ENCODE measurements around the gene CCDC187.

The CCDC187 gene

GRCh38 chr9:136255166-136255538 lies 48.7 kb downstream of the CCDC187 start:
- TF ChIP-seq, protein P1, sequence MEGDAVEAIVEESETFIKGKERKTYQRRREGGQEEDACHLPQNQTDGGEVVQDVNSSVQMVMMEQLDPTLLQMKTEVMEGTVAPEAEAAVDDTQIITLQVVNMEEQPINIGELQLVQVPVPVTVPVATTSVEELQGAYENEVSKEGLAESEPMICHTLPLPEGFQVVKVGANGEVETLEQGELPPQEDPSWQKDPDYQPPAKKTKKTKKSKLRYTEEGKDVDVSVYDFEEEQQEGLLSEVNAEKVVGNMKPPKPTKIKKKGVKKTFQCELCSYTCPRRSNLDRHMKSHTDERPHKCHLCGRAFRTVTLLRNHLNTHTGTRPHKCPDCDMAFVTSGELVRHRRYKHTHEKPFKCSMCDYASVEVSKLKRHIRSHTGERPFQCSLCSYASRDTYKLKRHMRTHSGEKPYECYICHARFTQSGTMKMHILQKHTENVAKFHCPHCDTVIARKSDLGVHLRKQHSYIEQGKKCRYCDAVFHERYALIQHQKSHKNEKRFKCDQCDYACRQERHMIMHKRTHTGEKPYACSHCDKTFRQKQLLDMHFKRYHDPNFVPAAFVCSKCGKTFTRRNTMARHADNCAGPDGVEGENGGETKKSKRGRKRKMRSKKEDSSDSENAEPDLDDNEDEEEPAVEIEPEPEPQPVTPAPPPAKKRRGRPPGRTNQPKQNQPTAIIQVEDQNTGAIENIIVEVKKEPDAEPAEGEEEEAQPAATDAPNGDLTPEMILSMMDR (IDR thresholded peaks at IDR 0.05; ENCODE audit: insufficient read depth, low read depth, low read length, missing control alignments): no peak
- no peak for DNase-seq (ENCODE audit: low read depth)
- no peak overlapping the region for H3K4me3 ChIP-seq (ENCODE audit: low read depth, low read length)

DNA sequence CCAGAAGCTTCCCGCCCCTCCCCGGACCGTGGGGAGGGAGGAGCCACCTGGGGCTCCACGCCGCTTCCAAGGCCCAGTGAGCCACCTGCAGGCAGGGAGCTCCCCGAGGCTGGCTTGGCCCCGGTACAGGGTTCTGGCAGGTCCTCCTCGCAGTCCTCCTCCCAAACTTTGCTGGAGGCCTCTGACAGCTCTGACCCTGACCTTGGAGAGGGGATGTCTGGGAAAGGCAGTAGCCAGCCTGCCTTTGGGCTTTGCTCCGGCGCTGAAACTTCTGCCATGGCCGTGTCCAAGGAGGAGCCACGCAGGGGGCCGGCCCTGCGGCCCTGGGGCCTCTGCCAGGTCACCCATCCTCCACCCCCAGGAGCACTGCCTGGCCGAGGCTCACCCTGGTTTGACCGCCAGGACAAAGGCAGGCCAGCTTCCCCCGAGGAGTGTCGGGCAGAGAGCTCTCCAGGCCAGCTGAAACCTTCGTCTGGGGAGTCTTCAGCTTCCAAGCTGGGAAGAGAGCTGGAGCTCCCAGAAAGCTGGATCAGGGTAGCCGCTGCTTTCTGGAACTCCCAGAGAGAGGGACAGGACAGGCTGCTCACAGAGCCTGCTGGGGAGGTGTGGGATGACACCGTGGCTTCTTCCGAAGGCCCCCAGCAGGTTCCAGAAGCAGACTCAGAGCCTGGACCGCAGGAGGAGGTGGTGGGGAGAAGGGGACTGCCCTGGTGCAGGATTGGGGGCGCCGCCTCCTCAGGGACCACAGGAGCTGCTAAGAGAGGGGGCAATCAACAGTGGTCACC lies 49.3 kb downstream of the CCDC187 start:
- DNase-seq (ENCODE audit: low read depth): no peak
- no peak overlapping the region for H3K4me3 ChIP-seq (ENCODE audit: low read depth, low read length)
- TF ChIP-seq, protein P1 (IDR thresholded peaks at IDR 0.05; ENCODE audit: insufficient read depth, low read depth, low read length, missing control alignments): no peak

DNA sequence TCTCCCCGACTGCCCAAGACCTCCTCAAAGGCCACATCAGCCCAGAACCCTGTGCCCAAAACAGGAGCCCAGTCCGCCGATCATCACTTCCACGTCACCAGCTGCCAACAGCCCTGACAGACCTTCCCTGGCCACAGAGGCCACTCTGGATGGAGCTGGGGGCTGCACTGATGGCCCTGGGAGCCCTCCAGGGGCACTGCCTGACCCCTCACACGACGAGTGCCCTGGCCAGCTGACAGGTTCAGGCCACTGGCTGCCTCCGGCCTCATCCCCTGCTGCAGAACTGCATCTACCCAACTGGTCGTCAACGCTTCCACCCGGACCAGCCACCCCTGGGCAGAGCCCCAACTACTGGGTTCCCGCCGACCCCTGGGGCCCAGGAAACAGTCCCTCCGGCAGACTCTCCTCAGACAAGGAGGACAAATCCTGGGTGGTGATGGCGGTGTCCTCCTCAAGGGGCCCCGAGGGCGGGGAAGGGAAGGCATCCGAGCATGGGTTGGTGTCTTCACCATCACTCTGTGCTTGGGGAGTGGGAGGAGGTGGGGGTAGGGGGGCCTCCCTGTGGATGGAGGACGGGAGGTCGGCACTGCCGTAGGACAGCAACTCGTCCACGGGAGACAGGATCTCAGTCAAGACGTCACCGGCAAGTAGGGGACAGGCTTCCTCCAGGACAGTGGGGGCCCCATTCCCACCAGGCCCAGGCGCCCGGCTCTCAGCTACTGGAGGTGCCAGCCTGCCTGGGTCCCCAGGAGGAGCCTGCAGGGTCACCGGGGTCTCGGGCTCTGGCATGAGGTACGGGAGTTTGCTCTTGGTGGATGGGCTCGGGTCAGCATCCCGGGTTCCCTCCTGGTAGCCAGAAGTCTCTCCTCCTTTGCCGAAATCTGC lies 50.4 kb downstream of the CCDC187 start:
- no peak overlapping the region for H3K4me3 ChIP-seq (ENCODE audit: low read depth, low read length)
- DNase-seq (ENCODE audit: low read depth): no peak
- TF ChIP-seq, protein P1 (IDR thresholded peaks at IDR 0.05; ENCODE audit: insufficient read depth, low read depth, low read length, missing control alignments): no peak

- H3K4me3 ChIP-seq (ENCODE audit: low read depth, low read length): no peak overlapping the region
- no peak for DNase-seq (ENCODE audit: low read depth)
- TF ChIP-seq, protein P1 (IDR thresholded peaks at IDR 0.05; ENCODE audit: insufficient read depth, low read depth, low read length, missing control alignments): no peak
These were observed 51.0 kb downstream of the CCDC187 start for GRCh38 chr9:136252846-136253245.

- TF ChIP-seq, protein P1 (IDR thresholded peaks at IDR 0.05; ENCODE audit: insufficient read depth, low read depth, low read length, missing control alignments): no peak
- H3K4me3 ChIP-seq (ENCODE audit: low read depth, low read length): no peak overlapping the region
- DNase-seq (ENCODE audit: low read depth): no peak
These were observed 51.6 kb downstream of the CCDC187 start for GRCh38 chr9:136252281-136252680.

DNA sequence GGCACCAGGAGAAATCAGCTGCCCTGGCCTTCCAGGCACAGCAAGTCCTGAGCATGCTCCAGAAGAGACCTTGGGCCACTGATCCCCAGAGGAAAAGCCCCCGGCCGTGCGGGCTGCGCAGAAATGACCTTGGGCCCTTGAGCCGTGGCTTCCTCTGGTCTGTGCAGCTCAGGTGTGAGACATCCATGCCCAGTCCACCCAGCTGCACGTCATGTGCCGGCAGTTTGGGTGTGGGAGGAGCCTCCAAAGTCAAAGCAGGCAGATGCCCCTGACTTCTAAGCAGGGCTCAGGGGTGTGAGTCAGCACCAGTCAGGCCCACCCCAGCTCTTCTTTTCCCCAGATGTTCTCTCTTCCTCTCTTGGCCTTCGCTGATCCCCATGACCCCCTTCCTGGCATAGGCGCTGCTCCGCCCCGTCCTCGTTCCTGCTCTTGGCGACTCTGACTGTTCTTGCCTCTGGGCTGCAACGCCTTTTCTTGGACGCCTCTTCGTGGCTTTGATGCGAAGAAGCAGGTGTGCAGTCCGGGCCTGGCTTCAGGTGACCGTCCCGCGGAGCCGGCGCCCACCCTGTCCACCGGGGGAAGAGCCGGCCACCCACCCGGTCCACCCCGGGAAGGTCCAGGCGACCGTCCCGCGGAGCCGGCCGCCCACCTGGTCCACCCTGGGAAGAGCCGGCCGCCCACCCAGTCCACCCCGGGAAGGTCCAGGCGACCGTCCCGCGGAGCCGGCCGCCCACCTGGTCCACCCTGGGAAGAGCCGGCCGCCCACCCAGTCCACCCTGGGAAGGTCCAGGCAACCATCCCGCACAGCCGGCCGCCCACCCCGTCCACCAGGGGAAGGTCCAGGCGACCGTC lies 52.4 kb downstream of the CCDC187 start:
- TF ChIP-seq, protein P1 (IDR thresholded peaks at IDR 0.05; ENCODE audit: insufficient read depth, low read depth, low read length, missing control alignments): no peak

More for the DNA sequence above, 52.4 kb downstream of the CCDC187 start:
- DNase-seq (ENCODE audit: low read depth): no peak
- no peak overlapping the region for H3K4me3 ChIP-seq (ENCODE audit: low read depth, low read length)
